ENCODE results near the gene COL9A3.

Gene COL9A3

DNA sequence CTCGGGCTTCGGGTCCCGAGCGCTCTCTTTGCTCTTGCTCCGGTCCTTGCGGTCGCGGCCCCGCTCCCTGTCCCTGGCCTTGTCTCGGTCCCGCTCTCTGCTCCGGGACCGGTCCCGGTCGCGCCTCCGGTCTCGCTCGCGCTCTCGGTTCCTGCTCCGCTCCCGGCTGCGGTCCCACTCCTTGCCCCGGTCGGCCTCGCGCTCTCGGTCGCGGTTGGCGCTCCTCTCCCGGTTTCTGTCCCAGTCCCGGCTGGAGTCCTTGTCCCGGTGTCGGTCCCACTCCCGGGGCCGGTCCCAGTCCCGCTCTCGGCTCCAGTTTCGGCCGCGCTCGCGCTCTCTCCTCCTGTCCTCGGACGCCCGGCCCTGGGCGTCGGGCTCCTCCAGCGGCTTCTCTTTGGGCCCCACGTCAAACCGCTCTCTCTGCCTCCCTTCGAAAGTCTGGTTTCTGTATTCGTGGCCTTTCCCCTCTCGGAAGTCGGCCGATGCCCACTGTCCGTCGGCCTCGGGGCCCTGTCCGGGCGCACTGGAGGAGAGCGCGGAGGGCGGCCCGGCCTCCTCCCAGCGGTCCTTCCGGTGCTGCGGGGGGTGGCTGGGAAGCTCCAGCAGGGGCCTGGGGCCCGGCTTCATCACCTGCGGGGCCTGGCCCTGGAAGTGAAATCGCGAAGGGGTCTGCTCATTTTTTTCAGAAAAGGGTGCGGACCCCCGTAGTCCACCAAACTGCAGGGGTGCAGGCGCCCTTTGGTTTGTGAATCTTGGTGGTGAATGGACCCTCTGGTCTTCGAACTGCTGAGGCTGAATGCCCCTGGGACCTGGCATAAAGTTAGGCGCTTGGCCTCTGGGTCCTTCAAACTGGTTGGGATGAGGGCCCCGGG, 62.7 kb downstream of the COL9A3 start:
- Histone ChIP-seq H3K27me3 (ENCODE audit: insufficient read depth, low read depth, severe bottlenecking) (no peaks in the 10 kb centered on the region), H3K9me3 (ENCODE audit: severe bottlenecking) (no peaks in the 10 kb centered on the region), H3K4me3 (ENCODE audit: low read depth, low read length) (no peak overlapping the region), H3K36me3 (peaks cover 23% of the 10 kb centered on the region), H3K27ac (no peak overlapping the region)
- TF ChIP-seq, protein P1, sequence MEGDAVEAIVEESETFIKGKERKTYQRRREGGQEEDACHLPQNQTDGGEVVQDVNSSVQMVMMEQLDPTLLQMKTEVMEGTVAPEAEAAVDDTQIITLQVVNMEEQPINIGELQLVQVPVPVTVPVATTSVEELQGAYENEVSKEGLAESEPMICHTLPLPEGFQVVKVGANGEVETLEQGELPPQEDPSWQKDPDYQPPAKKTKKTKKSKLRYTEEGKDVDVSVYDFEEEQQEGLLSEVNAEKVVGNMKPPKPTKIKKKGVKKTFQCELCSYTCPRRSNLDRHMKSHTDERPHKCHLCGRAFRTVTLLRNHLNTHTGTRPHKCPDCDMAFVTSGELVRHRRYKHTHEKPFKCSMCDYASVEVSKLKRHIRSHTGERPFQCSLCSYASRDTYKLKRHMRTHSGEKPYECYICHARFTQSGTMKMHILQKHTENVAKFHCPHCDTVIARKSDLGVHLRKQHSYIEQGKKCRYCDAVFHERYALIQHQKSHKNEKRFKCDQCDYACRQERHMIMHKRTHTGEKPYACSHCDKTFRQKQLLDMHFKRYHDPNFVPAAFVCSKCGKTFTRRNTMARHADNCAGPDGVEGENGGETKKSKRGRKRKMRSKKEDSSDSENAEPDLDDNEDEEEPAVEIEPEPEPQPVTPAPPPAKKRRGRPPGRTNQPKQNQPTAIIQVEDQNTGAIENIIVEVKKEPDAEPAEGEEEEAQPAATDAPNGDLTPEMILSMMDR (IDR thresholded peaks at IDR 0.05; ENCODE audit: low read depth, low read length): no peak
- no peak for DNase-seq

DNA sequence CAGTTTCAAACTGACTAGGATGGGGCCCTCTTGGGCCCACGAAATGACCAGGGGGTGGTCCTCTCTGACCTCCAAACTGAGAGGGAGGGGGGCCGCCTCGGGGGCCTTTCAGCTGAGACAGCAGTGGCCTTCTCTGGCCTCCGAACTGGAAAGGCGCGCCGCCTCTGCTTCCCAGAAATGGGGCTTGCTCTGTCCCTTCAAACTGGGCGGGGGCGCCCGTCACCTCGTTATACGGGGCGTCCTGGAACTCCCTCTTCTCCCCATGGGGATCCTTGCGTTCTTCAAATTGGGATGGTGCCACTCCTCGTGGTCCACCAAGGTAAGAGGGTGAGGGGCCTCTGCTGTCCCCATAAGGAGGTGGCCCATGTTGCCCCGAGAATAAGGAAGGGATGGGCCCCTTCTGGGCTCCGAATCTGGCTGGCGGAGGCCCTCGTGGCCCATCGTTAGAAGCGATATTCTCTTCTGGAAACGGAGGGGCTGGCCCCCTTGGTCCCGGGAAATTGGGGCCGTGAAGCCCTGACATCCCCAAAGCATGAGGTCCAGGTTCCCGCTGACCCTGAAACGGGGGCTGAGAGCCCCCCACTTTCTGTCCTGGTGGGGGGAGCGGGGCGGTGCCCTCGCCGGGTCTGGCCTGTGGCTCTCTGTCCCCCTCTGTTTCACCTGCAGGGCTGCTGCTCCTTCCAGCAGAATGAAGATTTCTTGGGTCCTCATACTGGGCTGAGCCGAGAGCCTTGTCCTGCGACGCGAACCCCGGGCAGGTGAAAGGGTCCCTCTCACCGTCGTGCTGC, 63.5 kb downstream of the COL9A3 start:
- Histone ChIP-seq H3K4me3 (ENCODE audit: low read depth, low read length) (no peak overlapping the region), H3K27me3 (ENCODE audit: insufficient read depth, low read depth, severe bottlenecking) (no peaks in the 10 kb centered on the region), H3K27ac (no peak overlapping the region), H3K36me3 (peaks cover 23% of the 10 kb centered on the region), H3K9me3 (ENCODE audit: severe bottlenecking) (no peaks in the 10 kb centered on the region)
- TF ChIP-seq, protein P1 (IDR thresholded peaks at IDR 0.05; ENCODE audit: low read depth, low read length): no peak
- DNase-seq: no peak

DNA sequence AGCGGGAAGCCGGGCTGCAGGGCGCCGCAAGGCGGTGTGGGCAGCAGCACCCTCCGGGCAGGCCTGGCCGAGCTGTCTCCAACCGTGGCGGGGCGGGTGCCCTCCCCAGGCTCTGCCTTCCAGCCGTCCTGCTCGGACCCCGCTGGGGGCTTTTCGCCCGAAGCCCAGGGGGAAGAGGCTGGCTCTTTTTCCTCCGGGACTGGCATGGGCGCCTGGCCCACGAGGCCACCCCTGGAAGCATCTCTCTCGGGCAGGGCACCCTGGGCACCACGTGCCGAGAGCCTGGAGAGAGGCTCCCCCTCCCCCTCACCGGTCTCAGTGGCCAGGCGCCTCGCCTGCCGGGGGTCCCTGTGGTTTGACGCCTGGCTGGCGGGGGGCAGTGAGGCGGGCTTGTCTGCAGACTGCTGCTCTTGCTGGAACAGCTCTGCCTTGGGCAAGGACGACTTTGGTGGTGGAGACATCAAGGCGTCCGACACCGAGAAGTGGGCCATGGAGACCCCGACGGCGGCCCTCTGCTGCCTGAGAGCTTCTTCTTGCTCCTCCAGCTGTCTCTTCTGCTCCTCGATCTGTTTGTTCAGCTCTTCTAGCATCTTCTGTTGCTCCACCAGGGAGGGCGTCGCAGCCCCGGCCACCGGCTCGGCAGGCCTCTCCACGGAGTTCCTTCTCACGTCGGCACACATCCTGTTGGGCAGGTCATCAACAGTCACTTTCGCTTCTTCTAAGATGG, 64.2 kb downstream of the COL9A3 start:
- TF ChIP-seq, protein P1 (IDR thresholded peaks at IDR 0.05; ENCODE audit: low read depth, low read length): no peak
- DNase-seq: no peak
- Histone ChIP-seq H3K36me3 (peaks cover 25% of the 10 kb centered on the region), H3K9me3 (ENCODE audit: severe bottlenecking) (no peaks in the 10 kb centered on the region), H3K4me3 (ENCODE audit: low read depth, low read length) (no peak overlapping the region), H3K27ac (no peak overlapping the region), H3K27me3 (ENCODE audit: insufficient read depth, low read depth, severe bottlenecking) (no peaks in the 10 kb centered on the region)

DNA sequence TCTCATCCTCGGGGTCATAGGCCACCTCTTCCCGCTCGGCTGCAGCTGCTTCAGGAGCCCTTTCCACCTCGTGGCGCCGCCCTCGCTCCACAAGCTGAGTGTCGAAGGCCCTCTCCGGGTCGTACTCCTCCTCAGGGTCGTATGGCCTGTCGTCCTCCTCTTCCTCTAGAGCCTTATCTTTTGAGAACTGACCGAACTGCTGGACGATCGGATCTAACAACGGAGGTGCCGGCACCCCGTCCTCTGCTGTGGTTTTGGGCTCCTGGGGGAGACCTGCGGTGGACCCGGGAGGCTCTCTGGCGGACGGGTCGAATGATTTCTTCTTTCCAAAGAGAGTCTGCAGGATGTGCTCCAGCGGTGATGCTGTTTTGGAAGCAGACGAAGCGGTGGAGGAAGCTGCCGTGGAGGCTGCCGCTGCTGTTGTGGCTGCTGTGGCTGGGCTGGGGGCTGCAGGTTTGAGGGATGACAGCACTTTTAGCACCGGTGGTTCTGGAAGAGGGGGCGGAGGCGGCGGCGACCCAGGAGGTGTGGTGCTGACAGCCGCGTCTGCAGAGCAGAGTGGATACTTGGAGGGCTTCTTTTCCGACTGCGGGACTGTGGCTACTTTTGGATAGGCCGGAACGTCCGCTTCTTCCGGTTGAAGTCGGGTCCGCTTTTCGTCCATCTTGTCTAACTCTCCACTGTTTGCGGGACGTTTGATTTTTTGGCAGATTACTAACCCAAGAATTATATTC, 65.0 kb downstream of the COL9A3 start:
- H3K27me3 ChIP-seq (ENCODE audit: insufficient read depth, low read depth, severe bottlenecking): no peaks in the 10 kb centered on the region
- peaks cover 32% of the 10 kb centered on the region for H3K36me3 ChIP-seq
- H3K27ac ChIP-seq: no peak overlapping the region
- H3K9me3 ChIP-seq (ENCODE audit: severe bottlenecking): no peaks in the 10 kb centered on the region
- TF ChIP-seq, protein P1 (IDR thresholded peaks at IDR 0.05; ENCODE audit: low read depth, low read length): no peak
- H3K4me3 ChIP-seq (ENCODE audit: low read depth, low read length): no peak overlapping the region
- DNase-seq: no peak

DNA sequence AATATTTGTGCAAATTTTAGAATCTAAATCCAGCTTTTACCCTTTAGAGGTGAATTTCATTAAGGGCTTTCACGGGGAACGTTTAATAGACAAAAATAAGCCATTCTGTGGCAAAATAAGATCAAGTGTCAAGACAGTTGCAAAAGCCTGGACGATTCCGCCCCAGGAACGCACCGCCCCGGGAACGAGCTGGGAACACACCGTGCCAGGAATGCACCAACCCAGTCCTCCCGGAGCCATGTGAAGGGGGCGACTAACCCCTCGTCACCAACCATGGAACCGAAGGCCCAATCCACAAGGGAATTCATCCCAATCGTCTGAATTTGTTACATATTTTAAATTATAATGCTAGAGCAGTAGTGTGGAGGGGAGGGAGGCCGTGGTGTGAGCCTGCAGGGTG, 65.6 kb downstream of the COL9A3 start:
- peaks cover 38% of the 10 kb centered on the region for H3K36me3 ChIP-seq
- no peak for DNase-seq
- H3K27ac ChIP-seq: no peak overlapping the region
- no peaks in the 10 kb centered on the region for H3K27me3 ChIP-seq (ENCODE audit: insufficient read depth, low read depth, severe bottlenecking)
- no peak overlapping the region for H3K4me3 ChIP-seq (ENCODE audit: low read depth, low read length)
- TF ChIP-seq, protein P1 (IDR thresholded peaks at IDR 0.05; ENCODE audit: low read depth, low read length): no peak
- H3K9me3 ChIP-seq (ENCODE audit: severe bottlenecking): no peaks in the 10 kb centered on the region
